ENCODE results near the gene RAB31.
"Not testable (repeated sequence)": the region's sequence is repeated elsewhere in the genome, so short reads cannot be mapped to it uniquely, and the experiment has no call there.

The RAB31 gene

GRCh38 chr18:9898792-9899549, 190.9 kb downstream of the RAB31 start:
- DNase-seq = peak; percentile 71

DNA sequence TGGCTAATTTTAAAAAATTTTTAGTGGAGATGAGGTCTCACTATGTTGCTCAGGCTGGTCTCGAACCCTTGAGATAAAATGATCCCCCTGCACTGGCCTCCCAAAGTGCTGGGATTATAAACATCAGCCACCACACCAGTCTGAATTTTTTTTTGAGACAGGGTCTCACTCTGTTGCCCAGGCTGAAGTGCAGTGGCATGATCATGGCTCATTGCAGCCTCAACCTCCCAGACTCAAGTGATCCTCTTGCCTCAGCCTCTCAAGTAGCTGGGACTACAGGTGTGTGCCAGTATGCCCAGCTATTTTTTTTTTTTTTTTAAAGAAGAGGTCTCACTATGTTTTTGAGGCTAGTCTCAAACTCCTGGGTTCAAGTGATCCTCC, 191.4 kb downstream of the RAB31 start:
- DNase-seq = not testable (repeated sequence)

DNA sequence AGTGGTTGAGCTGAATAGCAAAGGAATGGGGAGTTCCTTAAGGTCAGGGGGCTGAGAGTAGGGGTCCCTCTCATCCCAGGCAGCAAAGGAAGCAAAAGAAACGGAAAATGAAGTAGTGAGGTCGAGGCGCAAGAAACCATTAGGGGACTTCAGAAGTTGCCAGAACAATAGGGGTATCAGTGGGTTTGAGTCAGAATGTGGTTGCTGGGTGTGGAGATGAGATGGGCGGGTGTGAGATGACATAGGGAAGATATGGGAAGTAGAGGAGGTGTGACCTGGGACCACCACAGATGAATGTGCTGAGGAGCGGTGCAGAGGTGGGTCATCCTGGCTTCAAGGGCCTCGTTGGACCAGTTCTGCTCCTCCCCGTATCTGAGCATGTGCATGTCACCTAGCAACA, 192.6 kb downstream of the RAB31 start:
- no peak for DNase-seq

DNA sequence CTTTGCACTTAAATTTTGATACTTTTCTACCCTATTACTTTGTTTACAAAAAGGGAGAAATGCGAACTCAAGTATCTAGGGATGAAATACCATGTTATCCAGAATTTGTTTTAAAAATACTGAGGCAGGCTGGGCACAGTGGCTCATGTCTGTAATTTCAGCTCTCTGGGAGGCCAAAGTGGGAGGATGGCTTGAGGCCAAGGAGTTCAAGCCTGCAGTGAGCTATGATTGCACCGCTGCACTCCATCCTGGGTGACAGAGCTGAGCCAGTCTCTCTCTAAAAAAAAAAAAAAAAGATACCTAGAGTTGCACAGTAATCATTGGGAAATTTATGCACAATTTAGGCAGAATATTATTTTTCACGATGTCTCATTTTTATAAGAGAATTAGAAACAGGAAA, 193.3 kb downstream of the RAB31 start:
- DNase-seq = no peak

DNA sequence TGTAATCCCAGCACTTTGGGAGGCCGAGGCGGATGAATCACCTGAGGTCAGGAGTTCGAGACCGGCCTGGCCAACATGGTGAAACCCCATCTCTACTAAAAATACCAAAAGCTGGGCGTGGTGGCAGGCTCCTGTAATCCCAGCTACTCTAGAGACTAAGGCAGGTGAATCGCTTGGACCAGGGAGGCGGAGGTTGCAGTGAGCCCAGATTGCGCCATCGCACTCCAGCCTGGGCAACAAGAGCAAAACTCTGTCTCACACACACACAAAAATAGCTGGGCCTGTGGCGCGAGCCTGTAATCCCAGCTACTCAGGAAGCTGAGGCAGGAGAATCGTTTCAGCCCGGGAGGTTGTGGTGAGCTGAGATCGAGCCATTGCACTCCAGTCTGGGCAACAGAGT, 194.2 kb downstream of the RAB31 start:
- not testable (repeated sequence) for DNase-seq

- no peak for DNase-seq
Measured at GRCh38 chr18:9902832-9903231, 194.7 kb downstream of the RAB31 start.

DNA sequence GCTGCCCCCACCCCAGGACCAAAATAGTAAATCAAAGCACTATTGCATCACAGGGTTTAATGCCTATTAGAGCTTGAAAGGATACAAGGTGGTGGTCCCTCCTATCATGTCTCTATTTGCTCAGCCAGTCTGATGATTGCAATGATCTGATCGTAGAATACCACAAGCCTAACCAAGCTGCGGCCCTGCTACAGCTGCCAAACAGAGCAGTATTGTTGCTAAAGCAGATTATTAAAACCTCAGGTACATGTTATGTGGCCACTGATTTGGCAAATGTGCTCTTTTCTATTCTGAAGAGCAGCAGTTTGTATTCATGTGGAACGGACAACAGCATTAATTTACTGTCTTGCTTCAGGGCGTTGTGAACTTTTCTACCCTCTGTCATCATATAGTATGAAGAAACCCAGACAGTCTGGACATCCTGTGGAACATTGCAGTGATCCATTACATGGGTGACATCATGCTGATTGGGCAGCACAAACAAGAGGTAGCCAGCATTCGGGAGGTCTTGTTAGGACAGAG, 197.4 kb downstream of the RAB31 start:
- DNase-seq = no peak

DNA sequence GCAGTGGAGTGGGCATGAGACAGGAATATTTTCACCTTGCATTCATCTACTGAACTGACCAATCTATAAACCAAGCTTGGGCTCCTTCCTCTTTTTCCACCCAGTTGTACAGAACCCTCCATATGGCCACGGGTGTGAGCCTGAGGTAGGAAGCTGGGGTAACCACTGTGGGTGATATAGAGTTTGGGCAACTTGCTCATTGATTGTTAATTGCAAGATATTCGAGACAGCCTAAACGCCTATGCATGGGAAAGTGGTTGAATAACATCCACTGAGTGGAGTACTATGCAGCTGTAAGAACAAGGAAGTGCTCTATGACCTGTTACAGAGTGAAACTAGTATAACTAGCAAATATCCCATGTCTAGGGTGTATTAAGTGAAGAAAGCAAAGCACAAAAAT, 198.4 kb downstream of the RAB31 start:
- no peak for DNase-seq

DNA sequence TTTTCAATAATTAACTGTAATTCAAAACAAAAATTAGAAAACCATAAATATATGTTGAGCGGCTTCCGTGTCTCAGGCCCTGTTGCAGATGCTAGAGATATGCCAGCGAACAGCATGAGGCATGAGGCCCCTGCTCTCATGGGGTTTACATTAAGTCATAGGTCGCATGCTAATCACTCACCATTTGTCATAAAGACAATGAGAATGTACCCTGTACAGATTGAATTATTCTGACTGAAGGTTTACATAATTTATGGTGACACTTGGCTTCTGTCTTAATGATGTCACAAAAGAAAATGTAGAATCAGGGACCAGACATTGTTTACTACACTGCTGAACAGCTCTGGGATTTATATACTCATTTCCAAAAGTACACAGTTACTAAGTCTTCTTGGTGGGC, 199.8 kb downstream of the RAB31 start:
- DNase-seq = no peak

DNA sequence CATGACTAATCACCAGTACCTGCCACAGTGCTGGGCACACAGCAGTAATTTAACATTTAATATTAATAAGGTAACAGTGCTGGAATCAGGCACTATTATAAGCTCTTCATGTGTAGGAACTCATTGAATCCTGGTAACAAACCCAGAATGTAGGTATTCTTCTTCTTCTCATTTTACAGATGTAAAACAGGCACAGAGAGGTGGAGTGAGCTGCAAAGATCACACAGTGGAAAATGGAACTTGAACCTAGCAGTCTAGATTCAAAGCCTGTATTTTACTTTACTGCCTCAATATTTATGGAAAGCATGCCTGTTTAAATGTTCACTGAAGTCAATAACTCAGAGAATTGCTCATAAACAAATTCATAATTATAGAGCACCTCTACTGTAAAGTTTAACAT, 202.0 kb downstream of the RAB31 start:
- DNase-seq = no peak

- DNase-seq = no peak
Measured at GRCh38 chr18:9910661-9911060, 202.6 kb downstream of the RAB31 start.

DNA sequence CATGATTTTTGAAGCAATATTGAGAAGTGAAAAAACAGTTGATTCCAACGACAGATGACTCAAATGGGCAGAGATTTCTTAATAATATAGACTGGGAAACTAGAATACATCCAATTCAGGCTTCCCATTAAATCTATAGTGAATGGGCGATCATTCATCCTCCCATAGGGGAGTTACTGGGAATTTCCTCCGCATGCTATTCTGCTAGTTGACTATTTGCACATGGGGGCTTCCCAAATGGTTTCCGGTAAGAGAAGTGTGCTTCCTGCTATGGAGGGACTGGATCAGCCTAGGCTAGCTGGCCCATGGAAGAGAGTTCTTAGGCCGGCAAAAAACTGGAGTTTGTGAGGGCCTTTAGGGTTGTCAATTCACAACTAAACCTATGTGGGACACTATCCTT, 203.1 kb downstream of the RAB31 start:
- DNase-seq = no peak
